ENCODE measurements around the gene SPEF1. TPM values are rescaled to one million over a fixed set of nuclear protein-coding genes. Genes with fewer than 3 reads are reported as not detected.

Gene SPEF1
- total and polyA plus RNA-seq, 2 of the 13 experiments (the other 11 are each of a cell fraction or from before 2014, with no cell fraction given) = 0.11 to 0.27 TPM

- TF ChIP-seq ZNF501 (CRISPR knock-in tag; IDR thresholded peaks at IDR 0.05) = 0 out of 2 replicates have a peak, but pooled peaks have one; percentile 24
- TF ChIP-seq ZNF580 (CRISPR knock-in tag; IDR thresholded peaks at IDR 0.05; ENCODE audit: borderline replicate concordance, low read depth) = no peak
- TF ChIP-seq SCMH1 (CRISPR knock-in tag; IDR thresholded peaks at IDR 0.05; ENCODE audit: borderline replicate concordance) = no peak
- TF ChIP-seq ZNF33B (CRISPR knock-in tag; IDR thresholded peaks at IDR 0.05) = 0 out of 2 replicates have a peak, but pooled peaks have one; percentile 26
- peak; percentile 47; the same call in 1 of the 2 replicates for TF ChIP-seq ZNF230 (CRISPR knock-in tag; IDR thresholded peaks at IDR 0.05)
- TF ChIP-seq TBX2 (CRISPR knock-in tag; IDR thresholded peaks at IDR 0.05; ENCODE audit: borderline replicate concordance) = peak; percentile 34; the same call in 1 of the 2 replicates
- no peak for TF ChIP-seq ZNF383 (CRISPR knock-in tag; IDR thresholded peaks at IDR 0.05; ENCODE audit: borderline replicate concordance)
- TF ChIP-seq CHCHD3 (CRISPR knock-in tag; IDR thresholded peaks at IDR 0.05) = 0 out of 2 replicates have a peak, but pooled peaks have one; percentile 32
- no peak for TF ChIP-seq TAF15 (IDR thresholded peaks at IDR 0.05; ENCODE audit: low read depth, low read length, poor library complexity, severe bottlenecking)
- peak; percentile 21; the same call in 1 of the 2 replicates for TF ChIP-seq CTCF (CRISPR knock-in tag; IDR thresholded peaks at IDR 0.05)
- TF ChIP-seq FOXP4 (CRISPR knock-in tag; IDR thresholded peaks at IDR 0.05) = no peak
- TF ChIP-seq ATF5 (CRISPR knock-in tag; IDR thresholded peaks at IDR 0.05; ENCODE audit: low read depth) = no peak
- TF ChIP-seq HNRNPL (IDR thresholded peaks at IDR 0.05; ENCODE audit: low read depth, low read length) = no peak
- peak; percentile 63; the same call in 1 of the 2 replicates for TF ChIP-seq ZNF768 (CRISPR knock-in tag; IDR thresholded peaks at IDR 0.05)
- TF ChIP-seq ZNF724P (CRISPR knock-in tag; IDR thresholded peaks at IDR 0.05; ENCODE audit: borderline replicate concordance) = no peak
- peak; percentile 57; the same call in 1 of the 2 replicates for TF ChIP-seq GABPB1 (CRISPR knock-in tag; IDR thresholded peaks at IDR 0.05)
- TF ChIP-seq ZNF710 (CRISPR knock-in tag; IDR thresholded peaks at IDR 0.05; ENCODE audit: borderline replicate concordance) = 0 out of 2 replicates have a peak, but pooled peaks have one; percentile 14
- no peak for TF ChIP-seq ZSCAN5A (CRISPR knock-in tag; IDR thresholded peaks at IDR 0.05; ENCODE audit: borderline replicate concordance)
- 0 out of 2 replicates have a peak, but pooled peaks have one; percentile 15 for TF ChIP-seq ZNF556 (CRISPR knock-in tag; IDR thresholded peaks at IDR 0.05; ENCODE audit: borderline replicate concordance)
These were observed 3.3 kb downstream of the SPEF1 start (continued) for GRCh38 chr20:3777716-3778629.
